ENCODE results near the gene PRDM11.

- TF ChIP-seq POLR2A (IDR thresholded peaks at IDR 0.05) = no peak
- TF ChIP-seq, protein P1, sequence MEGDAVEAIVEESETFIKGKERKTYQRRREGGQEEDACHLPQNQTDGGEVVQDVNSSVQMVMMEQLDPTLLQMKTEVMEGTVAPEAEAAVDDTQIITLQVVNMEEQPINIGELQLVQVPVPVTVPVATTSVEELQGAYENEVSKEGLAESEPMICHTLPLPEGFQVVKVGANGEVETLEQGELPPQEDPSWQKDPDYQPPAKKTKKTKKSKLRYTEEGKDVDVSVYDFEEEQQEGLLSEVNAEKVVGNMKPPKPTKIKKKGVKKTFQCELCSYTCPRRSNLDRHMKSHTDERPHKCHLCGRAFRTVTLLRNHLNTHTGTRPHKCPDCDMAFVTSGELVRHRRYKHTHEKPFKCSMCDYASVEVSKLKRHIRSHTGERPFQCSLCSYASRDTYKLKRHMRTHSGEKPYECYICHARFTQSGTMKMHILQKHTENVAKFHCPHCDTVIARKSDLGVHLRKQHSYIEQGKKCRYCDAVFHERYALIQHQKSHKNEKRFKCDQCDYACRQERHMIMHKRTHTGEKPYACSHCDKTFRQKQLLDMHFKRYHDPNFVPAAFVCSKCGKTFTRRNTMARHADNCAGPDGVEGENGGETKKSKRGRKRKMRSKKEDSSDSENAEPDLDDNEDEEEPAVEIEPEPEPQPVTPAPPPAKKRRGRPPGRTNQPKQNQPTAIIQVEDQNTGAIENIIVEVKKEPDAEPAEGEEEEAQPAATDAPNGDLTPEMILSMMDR (IDR thresholded peaks at IDR 0.05 in 8 of 11, conservative IDR thresholded peaks at IDR 0.05 in 3 of 11) = peak; percentile 80 to 96 (median 94)
- TF ChIP-seq POLR2AphosphoS5 (IDR thresholded peaks at IDR 0.05) = peak; percentile 54 to 69 (median 60)
These were observed 41.0 kb upstream of the PRDM11 start for GRCh38 chr11:45105233-45105983.

Data from spleen (tissue), 7 donors.